ENCODE measurements around the gene FKBP9. TPM values are rescaled to one million over a fixed set of nuclear protein-coding genes. Genes with fewer than 3 reads are reported as not detected.
A peak's percentile ranks its signal among the peaks of the same experiment; 100 is the strongest.

The FKBP9 gene
- total and polyA plus RNA-seq, 2 of the 8 experiments (the other 6 are each of a cell fraction or from before 2014, with no cell fraction given), result 7.2 to 10.1 TPM

- TF ChIP-seq CHD7 (IDR thresholded peaks at IDR 0.05; ENCODE audit: insufficient replicate concordance, low read length) (peak; percentile 85), ZNF274 (IDR thresholded peaks at IDR 0.05; ENCODE audit: borderline replicate concordance, extremely low read depth, low read length) (peak; percentile 40; the same call in 1 of the 2 replicates), NANOG (IDR thresholded peaks at IDR 0.05; ENCODE audit: insufficient read depth, low read depth, low read length, poor library complexity, severe bottlenecking) (peak; percentile 92), RFX5 (IDR thresholded peaks at IDR 0.05; ENCODE audit: borderline replicate concordance, low read depth, low read length) (no peak), MAFK (IDR thresholded peaks at IDR 0.05; ENCODE audit: low read depth, low read length) (no peak), MAX (IDR thresholded peaks at IDR 0.05) (no peak), POLR2AphosphoS5 (IDR thresholded peaks at IDR 0.05; ENCODE audit: low read depth, low read length) (peak; percentile 62; the same call in 1 of the 2 replicates), TBP (IDR thresholded peaks at IDR 0.05; ENCODE audit: low read depth, low read length) (no peak), GTF2F1 (IDR thresholded peaks at IDR 0.05; ENCODE audit: borderline replicate concordance, low read depth, low read length) (no peak), FOSL1 (IDR thresholded peaks at IDR 0.05; ENCODE audit: insufficient read depth, low read depth, low read length) (no peak), BCL11A (IDR thresholded peaks at IDR 0.05; ENCODE audit: low read depth in 2 of 2, low read length in 2 of 2) (no peak)
Measured at GRCh38 chr7:32941181-32941580, 16.1 kb upstream of the FKBP9 start (continued).

Data from H1 (cell line).